K562 (cell line): ENCODE measurements around the gene AKNA.

Experiments used
- BACH1 ChIP-seq: fragments of 200-800 bp; sonication (Bioruptor generic); IDR thresholded peaks from 2 replicates; pipeline ENCODE4 v1.6.1; 2016; ENCODE audit warnings: missing genetic modification characterization, missing compliant biosample characterization
- CREB1 ChIP-seq, 2 experiments: sonication (generic) in 1 of 2; formaldehyde crosslinking in 1 of 2; IDR thresholded peaks; 2 replicates each; pipeline versions ENCODE4 v1.6.1 to v1.8.0; 2012 to 2022; ENCODE audit warnings: inconsistent platforms in 1 of 2, mild to moderate bottlenecking in 1 of 2, missing genetic modification reagents in 1 of 2, moderate library complexity in 1 of 2
- CTCF ChIP-seq, 3 experiments: IDR thresholded peaks in 2 of 3; conservative IDR thresholded peaks in 1 of 3; 2 replicates each; pipeline ENCODE4 v1.5.1; 2011 to 2012; ENCODE audit warnings: low read length in 3 of 3, mild to moderate bottlenecking in 3 of 3, control low read depth in 2 of 3, improper control_type of control experiment in 1 of 3, inconsistent platforms in 1 of 3, low read depth in 1 of 3, mixed read lengths in 1 of 3, moderate library complexity in 1 of 3; ENCODE audit not compliant: insufficient read depth in 2 of 3
- ETS1 ChIP-seq: conservative IDR thresholded peaks from 2 replicates; pipeline ENCODE4 v1.6.1; 2011; ENCODE audit warnings: low read depth, mild to moderate bottlenecking, low read length; ENCODE audit not compliant: control insufficient read depth
- JUNB ChIP-seq: fragments of 450-650 bp; formaldehyde crosslinking; conservative IDR thresholded peaks from 2 replicates; pipeline ENCODE4 v1.4.0; 2020; ENCODE audit warnings: mild to moderate bottlenecking
- KDM5B ChIP-seq: fragments of 200-600 bp; sonication (generic); IDR thresholded peaks from 2 replicates; pipeline ENCODE4 v1.6.1; 2012; ENCODE audit warnings: low read depth, mild to moderate bottlenecking, moderate library complexity, low read length, control low read depth, inconsistent platforms; ENCODE audit not compliant: insufficient replicate concordance
- MAFF ChIP-seq: IDR thresholded peaks from 2 replicates; pipeline ENCODE4 v1.6.1; 2012; ENCODE audit warnings: low read length, improper control_type of control experiment
- RBBP5 ChIP-seq: fragments of 200-600 bp; sonication (generic); IDR thresholded peaks from 2 replicates; pipeline ENCODE4 v1.6.1; 2012; ENCODE audit warnings: borderline replicate concordance, mild to moderate bottlenecking, low read length, control low read depth, inconsistent platforms; ENCODE audit not compliant: insufficient read depth, poor library complexity, severe bottlenecking
- U2AF2 ChIP-seq: fragments of 200-400 bp; formaldehyde crosslinking; optimal IDR thresholded peaks from 2 replicates; pipeline ENCODE3; 2017; ENCODE audit warnings: low read depth, mild to moderate bottlenecking, low read length
- ZNF124 ChIP-seq: sonication (generic); formaldehyde crosslinking; IDR thresholded peaks from 2 replicates; pipeline ENCODE4 v1.8.1; 2022; ENCODE audit warnings: missing genetic modification reagents
- ZNF146 ChIP-seq: IDR thresholded peaks from one replicate; pipeline ENCODE4 v1.6.1; 2018; ENCODE audit warnings: missing compliant biosample characterization; ENCODE audit not compliant: unreplicated experiment
- ZNF175 ChIP-seq: fragments of 200-800 bp; sonication (Bioruptor generic); IDR thresholded peaks from 2 replicates; pipeline ENCODE4 v1.6.1; 2016; ENCODE audit warnings: low read depth, mild to moderate bottlenecking, missing genetic modification characterization, missing compliant biosample characterization
- TF ChIP-seq, protein P1 (sequence below), 2 experiments: IDR thresholded peaks; 2 replicates each; pipeline ENCODE4 v1.6.1; 2012; ENCODE audit warnings: improper control_type of control experiment in 2 of 2, low read depth in 2 of 2, low read length in 2 of 2, borderline replicate concordance in 1 of 2
- TF ChIP-seq, protein P2 (sequence below): sonication (generic); formaldehyde crosslinking; IDR thresholded peaks from 2 replicates; pipeline ENCODE4 v1.8.0; 2023; ENCODE audit warnings: mild to moderate bottlenecking, missing genetic modification reagents

DNA sequence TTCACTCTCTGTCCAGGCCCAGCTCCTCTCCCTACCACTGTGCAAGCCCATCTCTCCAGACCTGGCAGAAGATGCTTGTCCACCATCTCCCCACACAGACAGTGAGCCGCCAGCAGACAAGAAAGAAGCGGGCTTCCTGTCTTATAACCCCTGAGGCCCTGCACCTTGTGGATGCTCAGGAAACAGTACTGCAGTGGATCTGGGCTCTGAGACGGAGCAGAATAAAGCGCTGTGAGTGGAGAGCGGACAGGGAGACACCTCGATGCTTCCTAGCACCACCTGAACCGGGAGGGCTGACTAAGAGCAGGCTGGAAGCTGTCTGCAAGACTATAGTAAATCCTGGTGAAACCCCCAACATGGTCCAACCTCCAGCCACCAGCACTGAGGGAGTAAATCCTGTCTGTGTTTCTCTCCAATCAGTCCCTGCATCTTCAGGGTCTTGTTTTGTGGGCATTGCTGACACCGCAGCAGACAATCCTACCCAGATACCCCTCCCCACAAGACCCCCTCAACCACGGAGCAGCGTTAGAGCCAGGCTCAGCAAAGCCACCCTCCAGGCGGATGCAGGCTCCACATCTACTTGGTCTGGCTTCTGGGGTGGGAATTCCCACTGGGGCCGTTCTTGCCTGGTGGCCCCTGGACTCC is 39.4 kb downstream of the AKNA start:
- TF ChIP-seq, protein P1, sequence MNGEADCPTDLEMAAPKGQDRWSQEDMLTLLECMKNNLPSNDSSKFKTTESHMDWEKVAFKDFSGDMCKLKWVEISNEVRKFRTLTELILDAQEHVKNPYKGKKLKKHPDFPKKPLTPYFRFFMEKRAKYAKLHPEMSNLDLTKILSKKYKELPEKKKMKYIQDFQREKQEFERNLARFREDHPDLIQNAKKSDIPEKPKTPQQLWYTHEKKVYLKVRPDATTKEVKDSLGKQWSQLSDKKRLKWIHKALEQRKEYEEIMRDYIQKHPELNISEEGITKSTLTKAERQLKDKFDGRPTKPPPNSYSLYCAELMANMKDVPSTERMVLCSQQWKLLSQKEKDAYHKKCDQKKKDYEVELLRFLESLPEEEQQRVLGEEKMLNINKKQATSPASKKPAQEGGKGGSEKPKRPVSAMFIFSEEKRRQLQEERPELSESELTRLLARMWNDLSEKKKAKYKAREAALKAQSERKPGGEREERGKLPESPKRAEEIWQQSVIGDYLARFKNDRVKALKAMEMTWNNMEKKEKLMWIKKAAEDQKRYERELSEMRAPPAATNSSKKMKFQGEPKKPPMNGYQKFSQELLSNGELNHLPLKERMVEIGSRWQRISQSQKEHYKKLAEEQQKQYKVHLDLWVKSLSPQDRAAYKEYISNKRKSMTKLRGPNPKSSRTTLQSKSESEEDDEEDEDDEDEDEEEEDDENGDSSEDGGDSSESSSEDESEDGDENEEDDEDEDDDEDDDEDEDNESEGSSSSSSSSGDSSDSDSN (IDR thresholded peaks at IDR 0.05; ENCODE audit: borderline replicate concordance in 1 of 2, low read depth in 2 of 2, low read length in 2 of 2): no peak
- TF ChIP-seq ZNF124 (CRISPR knock-in tag): no peak
- no peak for TF ChIP-seq JUNB (CRISPR knock-in tag)
- TF ChIP-seq, protein P2, sequence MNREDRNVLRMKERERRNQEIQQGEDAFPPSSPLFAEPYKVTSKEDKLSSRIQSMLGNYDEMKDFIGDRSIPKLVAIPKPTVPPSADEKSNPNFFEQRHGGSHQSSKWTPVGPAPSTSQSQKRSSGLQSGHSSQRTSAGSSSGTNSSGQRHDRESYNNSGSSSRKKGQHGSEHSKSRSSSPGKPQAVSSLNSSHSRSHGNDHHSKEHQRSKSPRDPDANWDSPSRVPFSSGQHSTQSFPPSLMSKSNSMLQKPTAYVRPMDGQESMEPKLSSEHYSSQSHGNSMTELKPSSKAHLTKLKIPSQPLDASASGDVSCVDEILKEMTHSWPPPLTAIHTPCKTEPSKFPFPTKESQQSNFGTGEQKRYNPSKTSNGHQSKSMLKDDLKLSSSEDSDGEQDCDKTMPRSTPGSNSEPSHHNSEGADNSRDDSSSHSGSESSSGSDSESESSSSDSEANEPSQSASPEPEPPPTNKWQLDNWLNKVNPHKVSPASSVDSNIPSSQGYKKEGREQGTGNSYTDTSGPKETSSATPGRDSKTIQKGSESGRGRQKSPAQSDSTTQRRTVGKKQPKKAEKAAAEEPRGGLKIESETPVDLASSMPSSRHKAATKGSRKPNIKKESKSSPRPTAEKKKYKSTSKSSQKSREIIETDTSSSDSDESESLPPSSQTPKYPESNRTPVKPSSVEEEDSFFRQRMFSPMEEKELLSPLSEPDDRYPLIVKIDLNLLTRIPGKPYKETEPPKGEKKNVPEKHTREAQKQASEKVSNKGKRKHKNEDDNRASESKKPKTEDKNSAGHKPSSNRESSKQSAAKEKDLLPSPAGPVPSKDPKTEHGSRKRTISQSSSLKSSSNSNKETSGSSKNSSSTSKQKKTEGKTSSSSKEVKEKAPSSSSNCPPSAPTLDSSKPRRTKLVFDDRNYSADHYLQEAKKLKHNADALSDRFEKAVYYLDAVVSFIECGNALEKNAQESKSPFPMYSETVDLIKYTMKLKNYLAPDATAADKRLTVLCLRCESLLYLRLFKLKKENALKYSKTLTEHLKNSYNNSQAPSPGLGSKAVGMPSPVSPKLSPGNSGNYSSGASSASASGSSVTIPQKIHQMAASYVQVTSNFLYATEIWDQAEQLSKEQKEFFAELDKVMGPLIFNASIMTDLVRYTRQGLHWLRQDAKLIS: no peak
- TF ChIP-seq RBBP5: no peak
- TF ChIP-seq CTCF (IDR thresholded peaks at IDR 0.05 in 2 of 3, conservative IDR thresholded peaks at IDR 0.05 in 1 of 3; ENCODE audit: insufficient read depth in 2 of 3, low read depth in 1 of 3, low read length in 3 of 3): no peak
- TF ChIP-seq U2AF2: no peak
- no peak for TF ChIP-seq ZNF175 (CRISPR knock-in tag)
- no peak for TF ChIP-seq CREB1 (IDR thresholded peaks at IDR 0.05)
- TF ChIP-seq CREB1 (CRISPR knock-in tag; IDR thresholded peaks at IDR 0.05): no peak
- TF ChIP-seq BACH1 (tag): no peak
- TF ChIP-seq ZNF146 (CRISPR knock-in tag): no peak
- no peak for TF ChIP-seq KDM5B
- TF ChIP-seq ETS1: no peak
- no peak for TF ChIP-seq MAFF
